GM12873 (cell line): ENCODE results near the gene PRDM2.

Experiments
- TF ChIP-seq, protein P1 (sequence below): IDR thresholded peaks from 2 replicates; pipeline ENCODE4 v1.5.1; 2012; ENCODE audit warnings: low read depth, mild to moderate bottlenecking, moderate library complexity, low read length, control low read depth; ENCODE audit not compliant: insufficient read depth; ENCODE audit errors: missing control alignments

Gene PRDM2

GRCh38 chr1:13805431-13805830 lies 105.4 kb downstream of the PRDM2 start:
- TF ChIP-seq, protein P1, sequence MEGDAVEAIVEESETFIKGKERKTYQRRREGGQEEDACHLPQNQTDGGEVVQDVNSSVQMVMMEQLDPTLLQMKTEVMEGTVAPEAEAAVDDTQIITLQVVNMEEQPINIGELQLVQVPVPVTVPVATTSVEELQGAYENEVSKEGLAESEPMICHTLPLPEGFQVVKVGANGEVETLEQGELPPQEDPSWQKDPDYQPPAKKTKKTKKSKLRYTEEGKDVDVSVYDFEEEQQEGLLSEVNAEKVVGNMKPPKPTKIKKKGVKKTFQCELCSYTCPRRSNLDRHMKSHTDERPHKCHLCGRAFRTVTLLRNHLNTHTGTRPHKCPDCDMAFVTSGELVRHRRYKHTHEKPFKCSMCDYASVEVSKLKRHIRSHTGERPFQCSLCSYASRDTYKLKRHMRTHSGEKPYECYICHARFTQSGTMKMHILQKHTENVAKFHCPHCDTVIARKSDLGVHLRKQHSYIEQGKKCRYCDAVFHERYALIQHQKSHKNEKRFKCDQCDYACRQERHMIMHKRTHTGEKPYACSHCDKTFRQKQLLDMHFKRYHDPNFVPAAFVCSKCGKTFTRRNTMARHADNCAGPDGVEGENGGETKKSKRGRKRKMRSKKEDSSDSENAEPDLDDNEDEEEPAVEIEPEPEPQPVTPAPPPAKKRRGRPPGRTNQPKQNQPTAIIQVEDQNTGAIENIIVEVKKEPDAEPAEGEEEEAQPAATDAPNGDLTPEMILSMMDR, result no peak

- TF ChIP-seq, protein P1, result no peak
Observed at GRCh38 chr1:13806108-13806507, 106.1 kb downstream of the PRDM2 start.

GRCh38 chr1:13807209-13807608 lies 107.2 kb downstream of the PRDM2 start:
- TF ChIP-seq, protein P1, result peak; percentile 68

- TF ChIP-seq, protein P1, result no peak
Observed at GRCh38 chr1:13808729-13809131, 108.7 kb downstream of the PRDM2 start.

- TF ChIP-seq, protein P1, result no peak
Observed at GRCh38 chr1:13809461-13810159, 109.6 kb downstream of the PRDM2 start.

GRCh38 chr1:13812456-13813397 lies 112.7 kb downstream of the PRDM2 start:
- TF ChIP-seq, protein P1, result no peak

DNA sequence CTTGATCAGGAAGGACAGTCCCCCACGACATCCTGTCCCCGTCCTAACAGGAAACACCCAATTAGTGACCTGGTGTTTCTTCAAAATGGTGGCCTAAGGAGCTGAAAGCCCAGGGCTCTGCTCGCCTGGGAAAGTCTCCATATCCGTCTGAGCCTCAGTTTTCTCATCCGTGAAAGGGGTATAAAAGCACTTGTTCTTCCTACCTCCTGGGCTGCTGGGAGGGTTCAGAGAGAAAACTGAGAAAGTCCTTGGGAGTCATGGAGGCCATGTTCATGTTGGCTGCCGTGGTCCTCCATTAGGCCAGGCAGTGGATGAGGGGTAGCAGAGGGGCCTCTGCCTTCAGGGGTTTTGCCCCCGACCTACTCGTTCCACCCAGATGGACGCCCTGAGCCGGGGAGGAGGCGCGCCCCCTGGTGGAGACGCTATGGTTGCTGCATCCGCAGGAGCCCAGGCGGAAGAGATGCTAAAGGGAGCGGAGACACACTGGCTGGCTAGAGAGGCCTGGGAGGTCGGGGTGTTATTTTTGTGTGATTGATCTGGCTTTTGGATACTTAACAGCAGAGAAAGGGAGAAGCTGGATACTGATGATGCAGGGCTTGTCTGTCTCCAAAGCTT lies 113.5 kb downstream of the PRDM2 start:
- TF ChIP-seq, protein P1, result peak; percentile 87
